ENCODE data around the gene TMEM86B.

Gene TMEM86B

GRCh38 chr19:55258828-55259539 lies 30.4 kb upstream of the TMEM86B start, which contains the start of gene PPP6R1 (continued):
- TF ChIP-seq ZNF777 (tag by site-specific recombination; IDR thresholded peaks at IDR 0.05; ENCODE audit: borderline replicate concordance) = peak; percentile 64; the same call in 1 of the 2 replicates
- TF ChIP-seq BCL11B (tag by site-specific recombination; IDR thresholded peaks at IDR 0.05; ENCODE audit: low read depth) = peak; percentile 50; the same call in 1 of the 2 replicates
- TF ChIP-seq, protein P1, sequence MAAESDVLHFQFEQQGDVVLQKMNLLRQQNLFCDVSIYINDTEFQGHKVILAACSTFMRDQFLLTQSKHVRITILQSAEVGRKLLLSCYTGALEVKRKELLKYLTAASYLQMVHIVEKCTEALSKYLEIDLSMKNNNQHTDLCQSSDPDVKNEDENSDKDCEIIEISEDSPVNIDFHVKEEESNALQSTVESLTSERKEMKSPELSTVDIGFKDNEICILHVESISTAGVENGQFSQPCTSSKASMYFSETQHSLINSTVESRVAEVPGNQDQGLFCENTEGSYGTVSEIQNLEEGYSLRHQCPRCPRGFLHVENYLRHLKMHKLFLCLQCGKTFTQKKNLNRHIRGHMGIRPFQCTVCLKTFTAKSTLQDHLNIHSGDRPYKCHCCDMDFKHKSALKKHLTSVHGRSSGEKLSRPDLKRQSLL (tag by site-specific recombination; IDR thresholded peaks at IDR 0.05) = peak; percentile 91
- TF ChIP-seq ZNF416 (tag by site-specific recombination; IDR thresholded peaks at IDR 0.05) = no peak
- TF ChIP-seq ZBTB8A (tag by site-specific recombination; IDR thresholded peaks at IDR 0.05) = peak; percentile 78
- peak; percentile 69 for TF ChIP-seq GLIS1 (tag by site-specific recombination; IDR thresholded peaks at IDR 0.05)
- TF ChIP-seq ZNF585B (tag by site-specific recombination; IDR thresholded peaks at IDR 0.05) = no peak
- no peak for TF ChIP-seq ZNF768 (tag by site-specific recombination; IDR thresholded peaks at IDR 0.05)
- TF ChIP-seq ZNF596 (tag by site-specific recombination; IDR thresholded peaks at IDR 0.05) = no peak
- TF ChIP-seq ZNF610 (tag by site-specific recombination; IDR thresholded peaks at IDR 0.05; ENCODE audit: borderline replicate concordance) = peak; percentile 73
- TF ChIP-seq ZNF423 (tag by site-specific recombination; IDR thresholded peaks at IDR 0.05) = no peak
- TF ChIP-seq, protein P2, sequence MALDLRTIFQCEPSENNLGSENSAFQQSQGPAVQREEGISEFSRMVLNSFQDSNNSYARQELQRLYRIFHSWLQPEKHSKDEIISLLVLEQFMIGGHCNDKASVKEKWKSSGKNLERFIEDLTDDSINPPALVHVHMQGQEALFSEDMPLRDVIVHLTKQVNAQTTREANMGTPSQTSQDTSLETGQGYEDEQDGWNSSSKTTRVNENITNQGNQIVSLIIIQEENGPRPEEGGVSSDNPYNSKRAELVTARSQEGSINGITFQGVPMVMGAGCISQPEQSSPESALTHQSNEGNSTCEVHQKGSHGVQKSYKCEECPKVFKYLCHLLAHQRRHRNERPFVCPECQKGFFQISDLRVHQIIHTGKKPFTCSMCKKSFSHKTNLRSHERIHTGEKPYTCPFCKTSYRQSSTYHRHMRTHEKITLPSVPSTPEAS (tag by site-specific recombination; IDR thresholded peaks at IDR 0.05) = no peak; the same call in 1 of the 2 replicates
- TF ChIP-seq, protein P3, sequence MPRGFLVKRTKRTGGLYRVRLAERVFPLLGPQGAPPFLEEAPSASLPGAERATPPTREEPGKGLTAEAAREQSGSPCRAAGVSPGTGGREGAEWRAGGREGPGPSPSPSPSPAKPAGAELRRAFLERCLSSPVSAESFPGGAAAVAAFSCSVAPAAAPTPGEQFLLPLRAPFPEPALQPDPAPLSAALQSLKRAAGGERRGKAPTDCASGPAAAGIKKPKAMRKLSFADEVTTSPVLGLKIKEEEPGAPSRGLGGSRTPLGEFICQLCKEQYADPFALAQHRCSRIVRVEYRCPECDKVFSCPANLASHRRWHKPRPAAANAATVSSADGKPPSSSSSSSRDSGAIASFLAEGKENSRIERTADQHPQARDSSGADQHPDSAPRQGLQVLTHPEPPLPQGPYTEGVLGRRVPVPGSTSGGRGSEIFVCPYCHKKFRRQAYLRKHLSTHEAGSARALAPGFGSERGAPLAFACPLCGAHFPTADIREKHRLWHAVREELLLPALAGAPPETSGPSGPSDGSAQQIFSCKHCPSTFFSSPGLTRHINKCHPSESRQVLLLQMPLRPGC (tag by site-specific recombination; IDR thresholded peaks at IDR 0.05) = peak; percentile 49; the same call in 1 of the 2 replicates
- peak; percentile 82 for TF ChIP-seq SP2 (tag by site-specific recombination; IDR thresholded peaks at IDR 0.05)
- no peak for TF ChIP-seq ZNF837 (tag by site-specific recombination; IDR thresholded peaks at IDR 0.05)
- TF ChIP-seq, protein P4, sequence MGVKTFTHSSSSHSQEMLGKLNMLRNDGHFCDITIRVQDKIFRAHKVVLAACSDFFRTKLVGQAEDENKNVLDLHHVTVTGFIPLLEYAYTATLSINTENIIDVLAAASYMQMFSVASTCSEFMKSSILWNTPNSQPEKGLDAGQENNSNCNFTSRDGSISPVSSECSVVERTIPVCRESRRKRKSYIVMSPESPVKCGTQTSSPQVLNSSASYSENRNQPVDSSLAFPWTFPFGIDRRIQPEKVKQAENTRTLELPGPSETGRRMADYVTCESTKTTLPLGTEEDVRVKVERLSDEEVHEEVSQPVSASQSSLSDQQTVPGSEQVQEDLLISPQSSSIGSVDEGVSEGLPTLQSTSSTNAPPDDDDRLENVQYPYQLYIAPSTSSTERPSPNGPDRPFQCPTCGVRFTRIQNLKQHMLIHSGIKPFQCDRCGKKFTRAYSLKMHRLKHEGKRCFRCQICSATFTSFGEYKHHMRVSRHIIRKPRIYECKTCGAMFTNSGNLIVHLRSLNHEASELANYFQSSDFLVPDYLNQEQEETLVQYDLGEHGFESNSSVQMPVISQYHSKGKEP (tag by site-specific recombination; IDR thresholded peaks at IDR 0.05) = peak; percentile 93
- TF ChIP-seq ZBTB1 (tag by site-specific recombination; IDR thresholded peaks at IDR 0.05) = no peak
- peak; percentile 62 for TF ChIP-seq KLF1 (tag by site-specific recombination; IDR thresholded peaks at IDR 0.05)
- peak; percentile 71 for TF ChIP-seq ZBTB21 (tag by site-specific recombination; IDR thresholded peaks at IDR 0.05)
- no peak for TF ChIP-seq ZNF211 (tag by site-specific recombination; IDR thresholded peaks at IDR 0.05; ENCODE audit: low read depth)
- TF ChIP-seq ZNF701 (tag by site-specific recombination; IDR thresholded peaks at IDR 0.05) = no peak
- peak; percentile 84 for TF ChIP-seq ZNF335 (tag by site-specific recombination; conservative IDR thresholded peaks at IDR 0.05)
- peak; percentile 80 for TF ChIP-seq ZNF366 (tag by site-specific recombination; conservative IDR thresholded peaks at IDR 0.05)
- TF ChIP-seq KLF8 (tag by site-specific recombination; IDR thresholded peaks at IDR 0.05) = peak; percentile 98
- TF ChIP-seq, protein P5, sequence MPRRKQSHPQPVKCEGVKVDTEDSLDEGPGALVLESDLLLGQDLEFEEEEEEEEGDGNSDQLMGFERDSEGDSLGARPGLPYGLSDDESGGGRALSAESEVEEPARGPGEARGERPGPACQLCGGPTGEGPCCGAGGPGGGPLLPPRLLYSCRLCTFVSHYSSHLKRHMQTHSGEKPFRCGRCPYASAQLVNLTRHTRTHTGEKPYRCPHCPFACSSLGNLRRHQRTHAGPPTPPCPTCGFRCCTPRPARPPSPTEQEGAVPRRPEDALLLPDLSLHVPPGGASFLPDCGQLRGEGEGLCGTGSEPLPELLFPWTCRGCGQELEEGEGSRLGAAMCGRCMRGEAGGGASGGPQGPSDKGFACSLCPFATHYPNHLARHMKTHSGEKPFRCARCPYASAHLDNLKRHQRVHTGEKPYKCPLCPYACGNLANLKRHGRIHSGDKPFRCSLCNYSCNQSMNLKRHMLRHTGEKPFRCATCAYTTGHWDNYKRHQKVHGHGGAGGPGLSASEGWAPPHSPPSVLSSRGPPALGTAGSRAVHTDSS (tag by site-specific recombination; IDR thresholded peaks at IDR 0.05) = peak; percentile 25; the same call in 1 of the 2 replicates
- TF ChIP-seq ZNF580 (tag by site-specific recombination; IDR thresholded peaks at IDR 0.05) = peak; percentile 91
- peak; percentile 80; the same call in 1 of the 2 replicates for TF ChIP-seq TRIM28 (IDR thresholded peaks at IDR 0.05; ENCODE audit: borderline replicate concordance, low read length)
- TF ChIP-seq ZFP69B (tag by site-specific recombination; IDR thresholded peaks at IDR 0.05) = peak; percentile 82
- no peak for TF ChIP-seq ZNF473 (tag by site-specific recombination; IDR thresholded peaks at IDR 0.05)
- TF ChIP-seq WT1 (tag by site-specific recombination; IDR thresholded peaks at IDR 0.05) = no peak
- peak; percentile 16; the same call in 1 of the 2 replicates for TF ChIP-seq ZSCAN16 (tag by site-specific recombination; IDR thresholded peaks at IDR 0.05)
